Nephron progenitor cell (in vitro differentiated cells): ENCODE measurements around the gene ILK.
A peak's percentile ranks its signal among the peaks of the same experiment; 100 is the strongest.

Experiments used
- DNase-seq: peaks from one replicate; pipeline ENCODE4 v3.0.0; 2021
- H3K27ac Mint-ChIP-seq: 2 replicates; pipeline ENCODE4 v1.8.0; 2021; ENCODE audit warnings: mild to moderate bottlenecking, moderate library complexity, mixed read lengths
- H3K27me3 Mint-ChIP-seq: 2 replicates; pipeline ENCODE4 v1.8.0; 2021; ENCODE audit warnings: mild to moderate bottlenecking, low read depth, mixed read lengths; ENCODE audit not compliant: poor library complexity
- H3K36me3 Mint-ChIP-seq: 2 replicates; pipeline ENCODE4 v1.8.0; 2021; ENCODE audit warnings: low read depth, mixed read lengths
- H3K4me1 Mint-ChIP-seq: 2 replicates; pipeline ENCODE4 v1.8.0; 2021; ENCODE audit warnings: mixed read lengths
- H3K4me3 Mint-ChIP-seq: 2 replicates; pipeline ENCODE4 v1.8.0; 2021; ENCODE audit warnings: mild to moderate bottlenecking, moderate library complexity, mixed read lengths
- H3K9me3 Mint-ChIP-seq: 2 replicates; pipeline ENCODE4 v1.8.0; 2021; ENCODE audit warnings: mild to moderate bottlenecking, moderate library complexity, mixed read lengths
- TF ChIP-seq, protein P1 (sequence below): fragments of 200-600 bp; sonication (generic); IDR thresholded peaks from 2 replicates; pipeline ENCODE4 v1.5.0; 2021; ENCODE audit warnings: antibody characterized with exemption

ILK gene

DNA sequence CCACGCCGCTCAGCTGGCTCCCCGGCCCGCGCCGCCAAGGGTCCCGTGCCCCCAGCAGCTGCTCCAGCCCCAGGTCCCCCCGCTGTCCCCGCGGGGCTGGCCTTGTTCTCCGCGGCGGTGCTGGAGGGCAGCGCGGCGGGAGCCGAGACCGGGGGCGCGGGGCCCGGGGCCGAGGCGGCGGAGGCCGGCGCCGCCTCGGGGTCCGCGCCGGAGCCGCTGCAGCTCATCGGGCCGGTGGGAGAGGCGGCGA lies 8.3 kb downstream of the ILK start:
- Mint-ChIP-seq H3K9me3 (no peaks in the 10 kb centered on the region), H3K36me3 (peaks cover 47% of the 10 kb centered on the region), H3K4me3 (peak overlapping the region; percentile 94), H3K27me3 (peaks cover 3% of the 10 kb centered on the region), H3K27ac (no peak overlapping the region), H3K4me1 (peaks cover 4% of the 10 kb centered on the region)
- TF ChIP-seq, protein P1, sequence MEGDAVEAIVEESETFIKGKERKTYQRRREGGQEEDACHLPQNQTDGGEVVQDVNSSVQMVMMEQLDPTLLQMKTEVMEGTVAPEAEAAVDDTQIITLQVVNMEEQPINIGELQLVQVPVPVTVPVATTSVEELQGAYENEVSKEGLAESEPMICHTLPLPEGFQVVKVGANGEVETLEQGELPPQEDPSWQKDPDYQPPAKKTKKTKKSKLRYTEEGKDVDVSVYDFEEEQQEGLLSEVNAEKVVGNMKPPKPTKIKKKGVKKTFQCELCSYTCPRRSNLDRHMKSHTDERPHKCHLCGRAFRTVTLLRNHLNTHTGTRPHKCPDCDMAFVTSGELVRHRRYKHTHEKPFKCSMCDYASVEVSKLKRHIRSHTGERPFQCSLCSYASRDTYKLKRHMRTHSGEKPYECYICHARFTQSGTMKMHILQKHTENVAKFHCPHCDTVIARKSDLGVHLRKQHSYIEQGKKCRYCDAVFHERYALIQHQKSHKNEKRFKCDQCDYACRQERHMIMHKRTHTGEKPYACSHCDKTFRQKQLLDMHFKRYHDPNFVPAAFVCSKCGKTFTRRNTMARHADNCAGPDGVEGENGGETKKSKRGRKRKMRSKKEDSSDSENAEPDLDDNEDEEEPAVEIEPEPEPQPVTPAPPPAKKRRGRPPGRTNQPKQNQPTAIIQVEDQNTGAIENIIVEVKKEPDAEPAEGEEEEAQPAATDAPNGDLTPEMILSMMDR, result no peak
- no peak for DNase-seq

DNA sequence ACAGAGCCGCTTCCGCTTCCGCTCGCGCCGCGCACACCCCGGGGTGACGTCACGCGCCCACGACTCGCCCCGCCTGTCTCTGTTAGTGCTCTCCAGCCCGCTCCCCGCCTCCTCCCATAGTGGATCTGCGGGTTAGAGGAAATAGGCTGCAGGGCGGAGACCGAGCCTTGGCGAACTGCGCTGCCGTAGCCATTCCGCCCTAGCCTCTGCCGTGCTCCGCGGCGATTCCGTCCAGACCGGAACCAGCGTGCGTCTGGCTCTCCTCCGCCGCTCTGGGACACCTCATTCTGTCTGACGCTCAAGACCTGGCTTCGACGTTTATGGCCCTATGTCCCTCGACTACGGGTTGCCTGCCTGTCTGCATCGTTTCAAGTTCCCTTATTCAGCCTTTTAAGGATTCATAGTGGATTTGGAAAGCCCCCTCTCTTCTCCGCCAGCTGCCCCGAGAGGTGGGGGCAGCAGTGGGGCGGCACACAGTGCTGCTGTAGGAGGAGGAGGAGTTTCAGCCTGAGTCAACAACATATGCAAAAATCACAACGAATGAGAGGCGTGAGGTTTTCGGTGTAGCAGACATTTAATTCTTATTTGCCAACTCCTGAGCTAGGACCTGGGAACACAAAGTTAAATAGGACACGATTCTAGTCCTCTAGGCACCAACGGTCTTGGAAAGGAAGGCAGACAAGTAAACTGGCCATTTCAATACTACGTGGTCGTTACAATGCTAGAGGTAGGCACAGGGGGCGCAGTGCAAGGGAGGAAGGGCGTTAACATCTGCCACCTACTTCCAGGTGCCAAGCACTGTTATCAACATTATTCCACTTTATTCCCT lies 8.9 kb downstream of the ILK start, which contains the start of gene TAF10:
Gene TAF10 (minus strand): TSS at position 4 of the 829 bp plus-strand sequence. CDS start 27 bp downstream, outside the sequence.
- Mint-ChIP-seq H3K27ac (peak within 1 kb of the TSS; percentile 99), H3K27me3 (peaks cover 2% of the 10 kb centered on the region), H3K36me3 (peaks cover 46% of the 10 kb centered on the region), H3K9me3 (no peaks in the 10 kb centered on the region), H3K4me1 (peaks cover 4% of the 10 kb centered on the region), H3K4me3 (peak within 1 kb of the TSS; percentile 94)
- TF ChIP-seq, protein P1, result peak; percentile 38
- DNase-seq, result peak; percentile 96

DNA sequence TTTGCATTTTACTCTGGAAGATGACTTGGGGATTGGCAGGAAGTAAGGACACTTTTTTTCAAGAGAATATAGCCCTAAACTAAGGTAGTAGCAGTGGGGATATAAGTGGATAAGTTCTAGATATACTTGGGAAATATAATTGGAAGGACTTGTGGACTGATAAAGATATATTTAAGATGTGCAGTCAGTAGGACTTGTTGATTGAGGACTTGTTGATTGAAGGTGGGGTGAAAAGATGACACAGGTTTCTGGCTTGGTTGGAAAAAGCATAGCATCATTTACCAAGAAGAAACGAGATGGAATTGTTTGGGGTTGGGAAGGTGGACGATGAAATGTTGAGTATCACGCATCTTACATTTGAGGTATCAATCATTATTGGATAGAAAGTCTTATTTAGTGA lies 9.9 kb downstream of the ILK start:
- Mint-ChIP-seq H3K27me3 (no peaks in the 10 kb centered on the region), H3K4me1 (peaks cover 4% of the 10 kb centered on the region), H3K4me3 (no peak overlapping the region), H3K27ac (no peak overlapping the region), H3K9me3 (no peaks in the 10 kb centered on the region), H3K36me3 (peaks cover 37% of the 10 kb centered on the region)
- TF ChIP-seq, protein P1, result no peak
- no peak for DNase-seq

DNA sequence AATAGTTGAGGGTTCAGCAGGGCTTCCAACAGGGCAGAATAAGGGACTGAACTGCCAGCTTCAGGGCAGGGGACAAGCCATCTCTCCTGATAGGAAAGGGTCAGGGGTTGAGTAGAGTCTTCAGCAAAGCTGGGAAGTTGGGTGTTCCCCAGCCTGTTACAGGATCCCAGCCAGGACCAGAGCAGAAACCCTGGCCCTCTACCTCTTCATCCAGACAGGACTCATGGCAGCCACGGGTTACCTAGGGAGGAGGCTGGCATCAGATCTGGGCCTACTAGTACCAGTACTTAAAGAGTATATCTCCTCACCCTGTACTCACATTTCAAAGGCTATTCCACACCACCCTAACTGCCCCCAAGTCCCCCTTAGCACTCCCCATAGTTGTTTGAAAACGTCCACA lies 10.9 kb downstream of the ILK start:
- TF ChIP-seq, protein P1, result no peak
- Mint-ChIP-seq H3K4me3 (no peak overlapping the region), H3K27ac (no peak overlapping the region), H3K36me3 (peaks cover 28% of the 10 kb centered on the region), H3K9me3 (no peaks in the 10 kb centered on the region), H3K4me1 (peaks cover 4% of the 10 kb centered on the region), H3K27me3 (no peaks in the 10 kb centered on the region)
- DNase-seq, result no peak

DNA sequence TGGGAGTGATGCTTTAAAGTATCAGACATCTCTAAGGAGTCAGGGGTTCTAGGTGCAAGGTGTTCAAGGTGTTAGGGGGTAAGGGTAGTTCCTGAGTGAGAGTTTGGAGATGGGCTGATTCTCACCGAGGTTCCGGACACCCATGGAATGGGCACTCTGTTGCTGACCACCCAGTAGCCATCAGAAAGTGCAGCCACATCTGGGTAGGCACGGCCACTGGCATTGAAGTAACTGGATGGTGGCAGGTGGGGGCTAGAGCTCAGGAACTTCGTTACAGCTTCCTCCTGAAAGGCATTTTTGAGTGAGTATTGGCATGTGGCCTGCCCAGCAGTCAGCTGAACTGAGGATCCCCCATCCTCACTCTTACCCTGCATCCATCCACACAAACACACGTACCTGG lies 11.5 kb downstream of the ILK start:
- Mint-ChIP-seq H3K9me3 (no peaks in the 10 kb centered on the region), H3K4me1 (peaks cover 4% of the 10 kb centered on the region), H3K27me3 (no peaks in the 10 kb centered on the region), H3K4me3 (no peak overlapping the region), H3K36me3 (peaks cover 22% of the 10 kb centered on the region), H3K27ac (no peak overlapping the region)
- DNase-seq, result no peak
- TF ChIP-seq, protein P1, result no peak
